SK-N-MC (cell line): ENCODE data around the gene ENPP4.

Source experiments
- EZH2 ChIP-seq: fragments of 200-600 bp; sonication (generic); IDR thresholded peaks from one replicate; pipeline ENCODE4 v1.6.1; 2017; ENCODE audit warnings: antibody characterized with exemption
- POLR2AphosphoS5 ChIP-seq: IDR thresholded peaks from 2 replicates; pipeline ENCODE4 v1.6.1; 2012; ENCODE audit warnings: mild to moderate bottlenecking, low read depth, low read length, borderline replicate concordance

DNA sequence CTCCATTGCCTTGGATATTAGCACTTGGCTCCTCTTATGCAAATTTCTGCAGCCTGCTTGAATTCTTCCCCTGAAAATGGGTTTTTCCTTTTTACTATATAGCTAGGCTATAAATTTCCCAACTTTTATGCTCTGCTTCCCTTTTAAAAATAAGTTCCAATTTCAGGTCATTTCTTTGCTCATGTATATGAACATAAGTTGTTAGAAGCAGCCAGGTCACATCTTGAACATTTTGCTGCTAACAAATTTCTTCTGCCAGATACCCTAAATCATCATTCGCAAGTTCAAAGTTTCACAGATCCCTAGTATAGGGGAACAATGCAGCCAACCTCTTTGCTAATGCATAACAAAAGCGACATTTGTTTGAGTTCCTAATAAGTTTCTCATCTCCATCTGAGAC lies 34.5 kb upstream of the ENPP4 start:
- TF ChIP-seq EZH2, result no peak
- no peak for TF ChIP-seq POLR2AphosphoS5
